GM23338 (cell line): ENCODE measurements around the gene ERO1B. TPM values are rescaled to one million over a fixed set of nuclear protein-coding genes. Genes with fewer than 3 reads are reported as not detected.

ENCODE experiments used
- ATAC-seq: fragments of 200-7000 bp; cut with Tn5 transposase; 3 replicates; pipeline ENCODE4 v1.9.1; 2020
- DNase-seq: peaks from one replicate; pipeline ENCODE4 v3.0.0-alpha.2; 2015; ENCODE audit warnings: low spot score
- H2AFZ ChIP-seq: fragments of 200-600 bp; sonication (generic); 2 replicates; pipeline ENCODE4 v1.8.0; 2016; ENCODE audit warnings: antibody characterized with exemption, mild to moderate bottlenecking, moderate library complexity
- H3F3A ChIP-seq: fragments of 200-600 bp; sonication (generic); replicated peaks from 2 replicates; pipeline ENCODE4 v1.8.0; 2017; ENCODE audit warnings: antibody characterized with exemption, mixed run types, low read depth
- H3K27ac ChIP-seq: fragments of 200-600 bp; sonication (generic); 2 replicates; pipeline ENCODE4 v1.6.1; 2016; ENCODE audit warnings: low read depth
- H3K27me3 ChIP-seq: fragments of 200-600 bp; sonication (generic); 2 replicates; pipeline ENCODE4 v1.8.0; 2016; ENCODE audit warnings: mild to moderate bottlenecking, mixed run types, moderate library complexity; ENCODE audit not compliant: insufficient read depth
- H3K36me3 ChIP-seq: fragments of 200-600 bp; sonication (generic); 2 replicates; pipeline ENCODE4 v1.8.0; 2016; ENCODE audit warnings: mild to moderate bottlenecking; ENCODE audit not compliant: insufficient read depth
- H3K4me1 ChIP-seq: fragments of 200-600 bp; sonication (generic); 2 replicates; pipeline ENCODE4 v1.8.0; 2016; ENCODE audit warnings: mild to moderate bottlenecking, moderate library complexity; ENCODE audit not compliant: insufficient read depth
- H3K4me2 ChIP-seq: fragments of 200-600 bp; sonication (generic); 2 replicates; pipeline ENCODE4 v1.7.1; 2017; ENCODE audit warnings: mixed run types
- H3K4me3 ChIP-seq: fragments of 200-600 bp; sonication (generic); 2 replicates; pipeline ENCODE4 v1.6.1; 2016; ENCODE audit warnings: mixed run types
- H3K79me2 ChIP-seq: fragments of 200-600 bp; sonication (generic); replicated peaks from 2 replicates; pipeline ENCODE4 v1.8.0; 2017; ENCODE audit warnings: mild to moderate bottlenecking; ENCODE audit not compliant: insufficient read depth
- H3K9me2 ChIP-seq: fragments of 200-600 bp; sonication (generic); 2 replicates; pipeline ENCODE4 v1.8.0; 2017; ENCODE audit not compliant: insufficient read depth
- H4K20me1 ChIP-seq: fragments of 200-600 bp; sonication (generic); replicated peaks from 2 replicates; pipeline ENCODE4 v1.8.0; 2017; ENCODE audit warnings: mild to moderate bottlenecking; ENCODE audit not compliant: insufficient read depth
- H3K27ac Mint-ChIP-seq: 2 replicates; pipeline ENCODE4 v1.8.0; 2020; ENCODE audit warnings: inconsistent platforms, mild to moderate bottlenecking, moderate library complexity, mixed read lengths
- H3K27me3 Mint-ChIP-seq: 3 replicates; pipeline ENCODE4 v1.8.0; 2022; ENCODE audit warnings: low read depth, mild to moderate bottlenecking, moderate library complexity, mixed read lengths, inconsistent platforms; ENCODE audit not compliant: insufficient read depth, poor library complexity
- H3K36me3 Mint-ChIP-seq: 3 replicates; pipeline ENCODE4 v1.8.0; 2021; ENCODE audit warnings: low read depth, mild to moderate bottlenecking, inconsistent platforms, moderate library complexity, mixed read lengths
- H3K4me1 Mint-ChIP-seq: 3 replicates; pipeline ENCODE4 v1.8.0; 2020; ENCODE audit warnings: mild to moderate bottlenecking, inconsistent platforms, mixed read lengths
- H3K4me3 Mint-ChIP-seq: 3 replicates; pipeline ENCODE4 v1.8.0; 2021; ENCODE audit warnings: moderate library complexity, mild to moderate bottlenecking, inconsistent platforms, mixed read lengths
- H3K9me3 Mint-ChIP-seq: 3 replicates; pipeline ENCODE4 v1.8.0; 2020; ENCODE audit warnings: moderate library complexity, mild to moderate bottlenecking, inconsistent platforms, mixed read lengths
- CREB1 ChIP-seq: fragments of 250-450 bp; sonication (Bioruptor Pico); IDR thresholded peaks from 2 replicates; pipeline ENCODE4 v1.5.0; 2020; ENCODE audit warnings: low read depth, mild to moderate bottlenecking, moderate library complexity
- ETS1 ChIP-seq: IDR thresholded peaks from 2 replicates; pipeline ENCODE4 v1.6.1; 2016; ENCODE audit warnings: antibody characterized with exemption
- EZH2 ChIP-seq: fragments of 200-600 bp; sonication (generic); IDR thresholded peaks from one replicate; pipeline ENCODE4 v1.8.0; 2017; ENCODE audit warnings: antibody characterized with exemption, mild to moderate bottlenecking, low read depth; ENCODE audit not compliant: unreplicated experiment
- JUNB ChIP-seq: IDR thresholded peaks from one replicate; pipeline ENCODE4 v1.6.1; 2016; ENCODE audit warnings: antibody characterized with exemption; ENCODE audit not compliant: unreplicated experiment
- NANOG ChIP-seq: IDR thresholded peaks from 2 replicates; pipeline ENCODE4 v1.6.1; 2016; ENCODE audit warnings: antibody characterized with exemption, borderline replicate concordance
- POLR2AphosphoS5 ChIP-seq: IDR thresholded peaks from 2 replicates; pipeline ENCODE4 v1.6.1; 2016; ENCODE audit warnings: antibody characterized with exemption, low read depth
- STAT1 ChIP-seq: IDR thresholded peaks from one replicate; pipeline ENCODE4 v1.6.1; 2016; ENCODE audit warnings: antibody characterized with exemption; ENCODE audit not compliant: unreplicated experiment
- polyA plus RNA-seq: library from polyadenylated mRNA; unstranded; fragments of >200 nt; fragmentation: Nextera tagmentation; extraction: Ambion mirVana; gene quantifications from 2 replicates; pipeline ENCODE4 v1.2.1, GENCODE V29; 2016
- total RNA-seq: library from RNA; depleted of rRNA; stranded (reverse); fragments of >200 nt; shearing (Covaris generic); gene quantifications from 2 replicates; pipeline ENCODE4 v1.2.3, GENCODE V29; 2014
- TF ChIP-seq, protein P1 (sequence below), 2 experiments: fragments of 200-600 bp in 1 of 2; sonication (generic) in 1 of 2; conservative IDR thresholded peaks; 2 replicates each; pipeline versions ENCODE4 v1.5.1 to v1.6.1; 2016 to 2017; ENCODE audit warnings: antibody characterized with exemption in 2 of 2, low read depth in 2 of 2, mild to moderate bottlenecking in 2 of 2, moderate library complexity in 1 of 2
- TF ChIP-seq, protein P2 (sequence below): fragments of 250-450 bp; sonication (Bioruptor Pico); IDR thresholded peaks from 2 replicates; pipeline ENCODE4 v1.5.0; 2020; ENCODE audit warnings: mild to moderate bottlenecking, moderate library complexity
- TF ChIP-seq, protein P3 (sequence below): IDR thresholded peaks from one replicate; pipeline ENCODE4 v1.6.1; 2018; ENCODE audit warnings: antibody characterized with exemption; ENCODE audit not compliant: unreplicated experiment

Gene ERO1B
- total and polyA plus RNA-seq, 2 experiments from 2014 or later, result 2.4 to 3.6 TPM

DNA sequence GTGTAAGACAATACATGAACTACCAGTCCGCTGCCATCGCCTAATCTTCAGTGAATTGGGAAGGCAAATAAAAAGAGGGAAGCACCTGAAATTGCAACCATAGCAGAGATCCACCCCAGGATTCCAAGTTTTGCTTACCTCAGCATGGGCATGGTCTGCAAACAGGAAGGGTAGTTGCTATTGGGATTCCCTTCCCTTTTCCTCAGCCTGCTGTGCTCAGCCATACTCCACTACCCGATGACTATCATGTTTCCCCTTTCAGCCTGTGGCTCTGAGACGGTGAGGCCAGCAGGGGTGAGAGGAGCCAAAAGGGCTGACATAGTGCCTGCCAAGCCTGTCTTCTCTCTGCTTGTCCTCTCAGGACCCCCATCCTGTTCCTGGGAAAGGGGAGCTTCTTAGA lies 75.2 kb downstream of the ERO1B start:
- H3K4me1 Mint-ChIP-seq, result peaks cover 13% of the 10 kb centered on the region
- peaks cover 5% of the 10 kb centered on the region; the same call in 1 of the 2 replicates for H3K4me1 ChIP-seq
- H3K27me3 Mint-ChIP-seq, result no peaks in the 10 kb centered on the region
- peaks cover 22% of the 10 kb centered on the region for H3K36me3 Mint-ChIP-seq
- H3K9me3 Mint-ChIP-seq, result peaks cover 18% of the 10 kb centered on the region
- no peak overlapping the region for H3K4me2 ChIP-seq
- DNase-seq, result peak; percentile 49
- TF ChIP-seq POLR2AphosphoS5, result no peak
- TF ChIP-seq CREB1 (CRISPR knock-in tag), result no peak
- no peaks in the 10 kb centered on the region for H3K79me2 ChIP-seq
- no peak overlapping the region for H3K27ac ChIP-seq
- peak; percentile 99 for ATAC-seq
- no peaks in the 10 kb centered on the region for H3K9me2 ChIP-seq
- H3K27me3 ChIP-seq, result no peaks in the 10 kb centered on the region
- no peak overlapping the region for H3K4me3 ChIP-seq
- peak overlapping the region; percentile 53 for H3K27ac Mint-ChIP-seq
- H4K20me1 ChIP-seq, result no peaks in the 10 kb centered on the region
- H3K4me3 Mint-ChIP-seq, result no peak overlapping the region
- H2AFZ ChIP-seq, result no peak overlapping the region
- H3K36me3 ChIP-seq, result no peaks in the 10 kb centered on the region
- H3F3A ChIP-seq, result no peaks in the 10 kb centered on the region

DNA sequence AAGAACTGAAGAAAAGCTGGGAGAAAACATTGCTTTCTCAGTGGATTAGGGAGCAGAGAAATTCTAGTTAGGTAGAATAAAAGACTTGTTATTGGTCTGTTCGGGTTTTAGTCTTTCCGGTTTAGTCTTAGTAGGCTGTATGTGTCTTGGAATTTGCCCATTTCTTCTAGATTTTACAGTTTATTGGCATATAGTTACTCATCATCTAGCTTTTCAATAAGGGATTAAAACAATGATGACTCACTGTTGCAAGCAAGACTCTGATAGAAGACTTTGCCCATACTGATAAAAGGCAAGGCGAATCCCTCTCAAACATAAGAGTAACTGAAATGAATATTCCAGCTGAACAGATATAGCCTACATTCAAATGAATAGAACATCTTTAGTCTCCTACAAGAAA lies 77.1 kb downstream of the ERO1B start:
- no peak overlapping the region for H3K27ac ChIP-seq
- Mint-ChIP-seq H3K9me3 (peaks cover 28% of the 10 kb centered on the region), H3K4me3 (no peak overlapping the region), H3K36me3 (peaks cover 39% of the 10 kb centered on the region), H3K4me1 (peaks cover 13% of the 10 kb centered on the region), H3K27me3 (no peaks in the 10 kb centered on the region), H3K27ac (no peak overlapping the region)
- no peak for ATAC-seq
- H3K79me2 ChIP-seq, result no peaks in the 10 kb centered on the region
- H3K9me2 ChIP-seq, result no peaks in the 10 kb centered on the region
- H3K4me2 ChIP-seq, result no peak overlapping the region
- H2AFZ ChIP-seq, result no peak overlapping the region
- H3K4me3 ChIP-seq, result no peak overlapping the region
- peaks cover 5% of the 10 kb centered on the region; the same call in 1 of the 2 replicates for H3K4me1 ChIP-seq
- no peaks in the 10 kb centered on the region for H4K20me1 ChIP-seq
- no peak for DNase-seq
- H3K36me3 ChIP-seq, result no peaks in the 10 kb centered on the region; the same call in 1 of the 2 replicates
- H3K27me3 ChIP-seq, result no peaks in the 10 kb centered on the region
- no peaks in the 10 kb centered on the region for H3F3A ChIP-seq
- TF ChIP-seq NANOG (no peak), ETS1 (no peak), STAT1 (no peak), JUNB (no peak), EZH2 (no peak)
- TF ChIP-seq, protein P1, sequence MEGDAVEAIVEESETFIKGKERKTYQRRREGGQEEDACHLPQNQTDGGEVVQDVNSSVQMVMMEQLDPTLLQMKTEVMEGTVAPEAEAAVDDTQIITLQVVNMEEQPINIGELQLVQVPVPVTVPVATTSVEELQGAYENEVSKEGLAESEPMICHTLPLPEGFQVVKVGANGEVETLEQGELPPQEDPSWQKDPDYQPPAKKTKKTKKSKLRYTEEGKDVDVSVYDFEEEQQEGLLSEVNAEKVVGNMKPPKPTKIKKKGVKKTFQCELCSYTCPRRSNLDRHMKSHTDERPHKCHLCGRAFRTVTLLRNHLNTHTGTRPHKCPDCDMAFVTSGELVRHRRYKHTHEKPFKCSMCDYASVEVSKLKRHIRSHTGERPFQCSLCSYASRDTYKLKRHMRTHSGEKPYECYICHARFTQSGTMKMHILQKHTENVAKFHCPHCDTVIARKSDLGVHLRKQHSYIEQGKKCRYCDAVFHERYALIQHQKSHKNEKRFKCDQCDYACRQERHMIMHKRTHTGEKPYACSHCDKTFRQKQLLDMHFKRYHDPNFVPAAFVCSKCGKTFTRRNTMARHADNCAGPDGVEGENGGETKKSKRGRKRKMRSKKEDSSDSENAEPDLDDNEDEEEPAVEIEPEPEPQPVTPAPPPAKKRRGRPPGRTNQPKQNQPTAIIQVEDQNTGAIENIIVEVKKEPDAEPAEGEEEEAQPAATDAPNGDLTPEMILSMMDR (conservative IDR thresholded peaks at IDR 0.05; ENCODE audit: low read depth in 2 of 2), result no peak
- TF ChIP-seq, protein P2, sequence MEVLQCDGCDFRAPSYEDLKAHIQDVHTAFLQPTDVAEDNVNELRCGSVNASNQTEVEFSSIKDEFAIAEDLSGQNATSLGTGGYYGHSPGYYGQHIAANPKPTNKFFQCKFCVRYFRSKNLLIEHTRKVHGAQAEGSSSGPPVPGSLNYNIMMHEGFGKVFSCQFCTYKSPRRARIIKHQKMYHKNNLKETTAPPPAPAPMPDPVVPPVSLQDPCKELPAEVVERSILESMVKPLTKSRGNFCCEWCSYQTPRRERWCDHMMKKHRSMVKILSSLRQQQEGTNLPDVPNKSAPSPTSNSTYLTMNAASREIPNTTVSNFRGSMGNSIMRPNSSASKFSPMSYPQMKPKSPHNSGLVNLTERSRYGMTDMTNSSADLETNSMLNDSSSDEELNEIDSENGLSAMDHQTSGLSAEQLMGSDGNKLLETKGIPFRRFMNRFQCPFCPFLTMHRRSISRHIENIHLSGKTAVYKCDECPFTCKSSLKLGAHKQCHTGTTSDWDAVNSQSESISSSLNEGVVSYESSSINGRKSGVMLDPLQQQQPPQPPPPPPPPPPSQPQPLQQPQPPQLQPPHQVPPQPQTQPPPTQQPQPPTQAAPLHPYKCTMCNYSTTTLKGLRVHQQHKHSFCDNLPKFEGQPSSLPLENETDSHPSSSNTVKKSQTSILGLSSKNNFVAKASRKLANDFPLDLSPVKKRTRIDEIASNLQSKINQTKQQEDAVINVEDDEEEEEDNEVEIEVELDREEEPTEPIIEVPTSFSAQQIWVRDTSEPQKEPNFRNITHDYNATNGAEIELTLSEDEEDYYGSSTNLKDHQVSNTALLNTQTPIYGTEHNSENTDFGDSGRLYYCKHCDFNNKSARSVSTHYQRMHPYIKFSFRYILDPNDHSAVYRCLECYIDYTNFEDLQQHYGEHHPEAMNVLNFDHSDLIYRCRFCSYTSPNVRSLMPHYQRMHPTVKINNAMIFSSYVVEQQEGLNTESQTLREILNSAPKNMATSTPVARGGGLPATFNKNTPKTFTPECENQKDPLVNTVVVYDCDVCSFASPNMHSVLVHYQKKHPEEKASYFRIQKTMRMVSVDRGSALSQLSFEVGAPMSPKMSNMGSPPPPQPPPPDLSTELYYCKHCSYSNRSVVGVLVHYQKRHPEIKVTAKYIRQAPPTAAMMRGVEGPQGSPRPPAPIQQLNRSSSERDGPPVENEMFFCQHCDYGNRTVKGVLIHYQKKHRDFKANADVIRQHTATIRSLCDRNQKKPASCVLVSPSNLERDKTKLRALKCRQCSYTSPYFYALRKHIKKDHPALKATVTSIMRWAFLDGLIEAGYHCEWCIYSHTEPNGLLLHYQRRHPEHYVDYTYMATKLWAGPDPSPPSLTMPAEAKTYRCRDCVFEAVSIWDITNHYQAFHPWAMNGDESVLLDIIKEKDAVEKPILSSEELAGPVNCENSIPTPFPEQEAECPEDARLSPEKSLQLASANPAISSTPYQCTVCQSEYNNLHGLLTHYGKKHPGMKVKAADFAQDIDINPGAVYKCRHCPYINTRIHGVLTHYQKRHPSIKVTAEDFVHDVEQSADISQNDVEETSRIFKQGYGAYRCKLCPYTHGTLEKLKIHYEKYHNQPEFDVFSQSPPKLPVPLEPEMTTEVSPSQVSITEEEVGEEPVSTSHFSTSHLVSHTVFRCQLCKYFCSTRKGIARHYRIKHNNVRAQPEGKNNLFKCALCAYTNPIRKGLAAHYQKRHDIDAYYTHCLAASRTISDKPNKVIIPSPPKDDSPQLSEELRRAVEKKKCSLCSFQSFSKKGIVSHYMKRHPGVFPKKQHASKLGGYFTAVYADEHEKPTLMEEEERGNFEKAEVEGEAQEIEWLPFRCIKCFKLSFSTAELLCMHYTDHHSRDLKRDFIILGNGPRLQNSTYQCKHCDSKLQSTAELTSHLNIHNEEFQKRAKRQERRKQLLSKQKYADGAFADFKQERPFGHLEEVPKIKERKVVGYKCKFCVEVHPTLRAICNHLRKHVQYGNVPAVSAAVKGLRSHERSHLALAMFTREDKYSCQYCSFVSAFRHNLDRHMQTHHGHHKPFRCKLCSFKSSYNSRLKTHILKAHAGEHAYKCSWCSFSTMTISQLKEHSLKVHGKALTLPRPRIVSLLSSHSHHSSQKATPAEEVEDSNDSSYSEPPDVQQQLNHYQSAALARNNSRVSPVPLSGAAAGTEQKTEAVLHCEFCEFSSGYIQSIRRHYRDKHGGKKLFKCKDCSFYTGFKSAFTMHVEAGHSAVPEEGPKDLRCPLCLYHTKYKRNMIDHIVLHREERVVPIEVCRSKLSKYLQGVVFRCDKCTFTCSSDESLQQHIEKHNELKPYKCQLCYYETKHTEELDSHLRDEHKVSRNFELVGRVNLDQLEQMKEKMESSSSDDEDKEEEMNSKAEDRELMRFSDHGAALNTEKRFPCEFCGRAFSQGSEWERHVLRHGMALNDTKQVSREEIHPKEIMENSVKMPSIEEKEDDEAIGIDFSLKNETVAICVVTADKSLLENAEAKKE (CRISPR knock-in tag), result no peak
- TF ChIP-seq, protein P3, sequence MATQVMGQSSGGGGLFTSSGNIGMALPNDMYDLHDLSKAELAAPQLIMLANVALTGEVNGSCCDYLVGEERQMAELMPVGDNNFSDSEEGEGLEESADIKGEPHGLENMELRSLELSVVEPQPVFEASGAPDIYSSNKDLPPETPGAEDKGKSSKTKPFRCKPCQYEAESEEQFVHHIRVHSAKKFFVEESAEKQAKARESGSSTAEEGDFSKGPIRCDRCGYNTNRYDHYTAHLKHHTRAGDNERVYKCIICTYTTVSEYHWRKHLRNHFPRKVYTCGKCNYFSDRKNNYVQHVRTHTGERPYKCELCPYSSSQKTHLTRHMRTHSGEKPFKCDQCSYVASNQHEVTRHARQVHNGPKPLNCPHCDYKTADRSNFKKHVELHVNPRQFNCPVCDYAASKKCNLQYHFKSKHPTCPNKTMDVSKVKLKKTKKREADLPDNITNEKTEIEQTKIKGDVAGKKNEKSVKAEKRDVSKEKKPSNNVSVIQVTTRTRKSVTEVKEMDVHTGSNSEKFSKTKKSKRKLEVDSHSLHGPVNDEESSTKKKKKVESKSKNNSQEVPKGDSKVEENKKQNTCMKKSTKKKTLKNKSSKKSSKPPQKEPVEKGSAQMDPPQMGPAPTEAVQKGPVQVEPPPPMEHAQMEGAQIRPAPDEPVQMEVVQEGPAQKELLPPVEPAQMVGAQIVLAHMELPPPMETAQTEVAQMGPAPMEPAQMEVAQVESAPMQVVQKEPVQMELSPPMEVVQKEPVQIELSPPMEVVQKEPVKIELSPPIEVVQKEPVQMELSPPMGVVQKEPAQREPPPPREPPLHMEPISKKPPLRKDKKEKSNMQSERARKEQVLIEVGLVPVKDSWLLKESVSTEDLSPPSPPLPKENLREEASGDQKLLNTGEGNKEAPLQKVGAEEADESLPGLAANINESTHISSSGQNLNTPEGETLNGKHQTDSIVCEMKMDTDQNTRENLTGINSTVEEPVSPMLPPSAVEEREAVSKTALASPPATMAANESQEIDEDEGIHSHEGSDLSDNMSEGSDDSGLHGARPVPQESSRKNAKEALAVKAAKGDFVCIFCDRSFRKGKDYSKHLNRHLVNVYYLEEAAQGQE, result no peak
